COLO829 (cell line): Measurements from ENCODE around the gene OR2T3.
"Not testable (repeated sequence)": the region's sequence is repeated elsewhere in the genome, so short reads cannot be mapped to it uniquely, and the experiment has no call there.

Source experiments
- DNase-seq: peaks from one replicate; pipeline ENCODE4 v3.0.0; 2012; ENCODE audit warnings: low spot score

OR2T3 gene, protein sequence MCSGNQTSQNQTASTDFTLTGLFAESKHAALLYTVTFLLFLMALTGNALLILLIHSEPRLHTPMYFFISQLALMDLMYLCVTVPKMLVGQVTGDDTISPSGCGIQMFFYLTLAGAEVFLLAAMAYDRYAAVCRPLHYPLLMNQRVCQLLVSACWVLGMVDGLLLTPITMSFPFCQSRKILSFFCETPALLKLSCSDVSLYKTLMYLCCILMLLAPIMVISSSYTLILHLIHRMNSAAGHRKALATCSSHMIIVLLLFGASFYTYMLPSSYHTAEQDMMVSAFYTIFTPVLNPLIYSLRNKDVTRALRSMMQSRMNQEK

DNA sequence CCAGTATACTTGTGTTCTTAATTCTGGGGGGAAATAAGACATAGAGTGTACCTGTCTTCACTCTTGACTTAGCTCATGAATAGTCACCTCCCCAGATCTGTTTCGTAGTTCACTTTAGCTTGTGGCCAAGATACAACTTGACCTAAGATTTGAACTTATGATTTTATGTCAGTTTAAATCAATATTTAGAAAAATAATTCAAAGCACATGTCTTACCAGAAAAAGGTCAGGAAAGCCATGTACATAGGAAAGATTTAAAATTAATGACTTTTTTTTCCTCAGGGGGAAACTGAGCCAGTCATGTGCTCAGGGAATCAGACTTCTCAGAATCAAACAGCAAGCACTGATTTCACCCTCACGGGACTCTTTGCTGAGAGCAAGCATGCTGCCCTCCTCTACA, at the start of gene OR2T3:
Gene OR2T3 (plus strand): TSS at position 301 of the 400 bp plus-strand sequence. CDS start 0 bp downstream, at position 301.
- not testable (repeated sequence) for DNase-seq

DNA sequence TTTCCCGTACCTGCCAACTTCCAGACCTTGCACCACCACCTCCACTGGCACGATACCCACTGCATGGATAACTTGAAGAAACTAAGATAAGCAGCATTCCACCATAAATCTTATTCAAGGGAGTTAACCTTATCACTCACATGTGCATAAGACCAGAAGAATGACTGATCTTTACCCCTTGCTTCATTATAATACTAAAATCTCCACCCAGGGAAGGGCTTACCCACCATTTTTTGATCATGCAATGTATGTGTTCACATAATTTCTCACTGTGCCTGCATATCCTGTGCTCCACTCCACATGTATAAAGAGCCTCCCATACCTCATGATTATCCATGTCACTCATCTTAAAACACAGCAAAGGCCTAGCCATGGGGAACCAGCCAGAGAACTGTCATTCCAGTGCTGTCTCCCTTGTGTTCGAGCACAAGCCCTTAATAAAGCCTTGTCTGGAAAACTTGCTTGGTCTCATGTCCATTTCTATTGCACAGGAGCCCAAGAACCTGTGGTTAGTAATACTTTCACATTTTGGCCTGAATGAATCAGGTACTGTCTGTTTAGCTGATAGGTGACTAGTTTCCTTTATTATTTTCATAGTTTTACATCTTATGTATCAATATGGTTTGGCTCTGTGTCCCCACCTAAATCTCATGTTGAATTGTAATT, 45.5 kb upstream of the OR2T3 start:
- DNase-seq = not testable (repeated sequence)

DNA sequence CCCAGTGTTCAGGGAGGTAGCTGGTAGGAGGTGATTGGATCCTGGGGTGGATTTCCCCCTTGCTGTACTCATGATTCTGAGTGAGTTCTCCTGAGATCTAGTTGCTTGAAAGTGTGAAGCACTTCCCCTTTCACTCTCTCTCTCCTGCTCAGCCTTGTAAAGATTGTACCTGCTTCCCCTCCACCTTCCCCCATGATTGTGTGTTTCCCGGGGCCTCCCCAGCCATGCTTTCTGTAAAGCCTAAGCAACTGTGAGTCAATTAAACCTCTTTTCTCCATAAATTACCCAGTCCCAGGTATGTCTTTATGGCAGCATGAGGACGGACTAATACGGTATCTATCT, 45.0 kb upstream of the OR2T3 start:
- not testable (repeated sequence) for DNase-seq

DNA sequence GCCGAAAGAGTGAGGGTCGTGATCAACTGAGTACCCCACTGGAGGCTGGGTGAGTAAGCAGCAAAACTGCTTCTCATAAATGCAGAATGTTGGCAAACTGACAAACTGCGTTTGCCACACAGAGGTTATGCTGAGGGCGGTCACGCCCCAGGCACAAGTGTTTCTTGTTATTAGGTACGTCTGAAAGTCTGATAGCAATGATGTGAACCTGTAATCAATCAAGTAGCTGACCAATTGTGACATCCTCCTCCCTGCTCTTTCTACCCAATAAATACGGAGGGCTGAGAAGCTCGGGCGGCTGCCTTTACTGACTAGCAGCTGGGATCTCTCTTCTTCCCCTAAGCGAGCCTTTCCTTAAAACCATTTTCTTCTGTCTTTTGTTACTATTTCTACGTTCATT, 41.5 kb upstream of the OR2T3 start:
- not testable (repeated sequence) for DNase-seq

DNA sequence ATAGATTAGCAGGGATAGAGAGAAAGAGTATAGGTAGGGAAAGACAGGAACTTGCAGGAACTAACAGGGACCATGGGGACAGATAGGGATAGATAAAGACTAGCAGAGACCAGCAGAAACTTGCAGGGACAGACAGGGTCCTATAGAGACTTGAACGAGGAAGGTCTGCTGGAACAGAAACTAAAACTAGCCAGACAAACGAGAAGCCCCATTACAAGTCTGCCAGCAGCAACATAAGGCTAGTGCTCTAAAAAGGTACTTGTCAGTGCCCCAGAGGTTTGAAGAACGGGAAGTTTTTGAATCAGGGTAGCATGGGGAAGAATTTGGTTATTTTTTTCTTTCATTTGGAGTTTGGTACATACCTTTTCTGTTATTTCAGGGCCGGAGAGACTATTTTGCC, 41.0 kb upstream of the OR2T3 start:
- DNase-seq = not testable (repeated sequence)

DNA sequence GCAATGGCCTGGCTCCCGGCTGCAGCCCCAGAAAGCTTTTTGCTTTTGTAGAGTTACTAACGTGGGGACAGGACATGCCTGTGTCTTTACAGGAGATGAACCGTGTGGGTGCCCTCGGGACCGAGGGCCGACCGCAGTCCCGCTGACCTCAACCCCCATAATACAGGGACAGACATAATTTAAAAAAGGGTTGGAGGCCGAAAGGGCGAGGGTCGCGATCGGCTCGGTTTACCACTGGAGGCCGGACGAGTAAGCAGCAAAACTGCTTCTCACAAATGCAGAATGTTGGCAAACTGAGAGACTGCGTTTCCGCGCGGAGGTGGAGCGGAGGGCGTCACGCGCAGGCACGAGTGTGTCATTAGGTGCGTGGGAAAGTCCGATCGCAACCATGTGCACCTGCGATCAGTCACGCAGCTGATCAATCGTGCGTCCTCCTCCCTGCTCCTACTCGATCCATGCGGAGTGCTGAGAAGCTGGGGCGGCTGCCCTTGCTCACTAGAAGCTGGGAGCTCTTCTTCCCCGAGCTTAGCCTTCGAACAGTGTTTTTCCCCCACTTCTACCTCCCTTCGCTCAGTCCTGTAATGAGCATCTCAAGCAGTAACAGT, 39.2 kb upstream of the OR2T3 start:
- DNase-seq = not testable (repeated sequence)

DNA sequence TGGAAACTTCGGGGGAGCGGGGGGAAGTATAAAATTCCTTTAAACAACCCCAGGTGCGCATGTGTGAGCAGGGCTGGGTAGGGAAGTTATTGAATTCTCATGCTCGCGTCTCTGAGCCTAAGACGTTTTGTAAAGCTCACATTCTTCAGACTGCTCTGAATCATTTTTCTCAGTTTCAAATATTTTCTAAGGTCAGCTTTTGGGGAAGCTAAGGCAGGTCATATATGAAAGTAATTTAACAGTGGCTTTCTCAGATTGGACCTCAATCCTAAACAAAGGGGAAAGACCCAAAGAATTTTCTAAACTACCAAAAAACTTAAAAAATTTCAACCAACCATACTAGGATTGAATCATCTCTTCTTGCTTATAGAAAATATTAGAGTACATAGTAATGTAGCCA, 38.2 kb upstream of the OR2T3 start:
- not testable (repeated sequence) for DNase-seq

DNA sequence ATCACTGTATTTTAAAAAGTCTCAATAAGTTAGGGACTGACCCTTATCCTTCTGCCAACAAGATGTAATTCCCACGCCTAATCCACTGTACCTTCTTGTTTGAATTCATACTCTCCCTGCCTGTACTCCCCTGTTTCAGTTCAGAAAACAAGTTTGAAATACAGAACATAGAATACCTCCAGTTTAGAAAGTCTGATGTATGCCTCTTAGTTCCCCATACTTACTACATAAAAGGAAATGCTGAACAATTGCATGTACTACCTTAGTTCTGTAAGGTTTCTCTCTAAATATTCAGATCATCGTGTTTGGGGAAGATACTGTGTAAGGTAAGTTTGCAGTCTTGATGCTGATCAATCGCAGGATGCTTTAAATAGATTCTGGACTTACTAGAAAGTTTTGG, 36.8 kb upstream of the OR2T3 start:
- DNase-seq = not testable (repeated sequence)

DNA sequence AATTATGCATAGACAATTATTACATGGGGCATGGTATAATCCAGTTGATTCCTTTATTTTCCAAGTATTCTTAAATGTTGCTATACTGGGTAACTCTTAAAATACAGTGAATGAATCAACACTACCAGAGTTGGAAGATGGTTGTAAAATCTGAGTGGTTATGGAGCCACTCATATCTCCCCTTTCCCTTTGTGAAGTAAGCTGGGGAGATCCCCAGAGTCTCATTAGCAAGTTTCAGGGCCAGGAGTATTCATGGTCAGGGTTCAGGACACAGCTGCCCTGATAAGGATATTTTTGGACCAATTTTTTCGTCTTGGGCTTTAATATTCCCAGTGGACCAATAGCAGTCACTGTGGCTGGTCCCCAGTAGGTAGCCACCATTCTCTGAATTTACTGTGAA, 34.5 kb upstream of the OR2T3 start:
- not testable (repeated sequence) for DNase-seq

DNA sequence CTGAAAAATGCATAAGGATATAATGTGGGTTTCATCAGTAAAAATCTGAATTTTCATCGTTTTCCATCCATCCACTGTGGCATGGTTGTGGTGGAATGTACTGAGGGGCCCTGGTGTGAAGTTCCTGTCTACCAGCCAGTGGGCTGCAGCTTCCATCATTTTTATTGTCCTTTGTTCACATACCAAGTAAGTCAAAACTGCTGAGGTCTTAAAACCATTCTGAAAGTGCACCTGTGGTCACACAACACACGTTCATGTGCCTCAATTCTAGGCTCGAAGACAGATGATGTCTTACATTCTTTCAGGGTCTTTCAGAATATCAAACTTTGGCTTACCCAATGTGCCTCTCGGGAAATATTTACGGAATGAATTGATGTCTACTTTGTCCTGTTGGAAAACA, 33.9 kb upstream of the OR2T3 start:
- DNase-seq = not testable (repeated sequence)

DNA sequence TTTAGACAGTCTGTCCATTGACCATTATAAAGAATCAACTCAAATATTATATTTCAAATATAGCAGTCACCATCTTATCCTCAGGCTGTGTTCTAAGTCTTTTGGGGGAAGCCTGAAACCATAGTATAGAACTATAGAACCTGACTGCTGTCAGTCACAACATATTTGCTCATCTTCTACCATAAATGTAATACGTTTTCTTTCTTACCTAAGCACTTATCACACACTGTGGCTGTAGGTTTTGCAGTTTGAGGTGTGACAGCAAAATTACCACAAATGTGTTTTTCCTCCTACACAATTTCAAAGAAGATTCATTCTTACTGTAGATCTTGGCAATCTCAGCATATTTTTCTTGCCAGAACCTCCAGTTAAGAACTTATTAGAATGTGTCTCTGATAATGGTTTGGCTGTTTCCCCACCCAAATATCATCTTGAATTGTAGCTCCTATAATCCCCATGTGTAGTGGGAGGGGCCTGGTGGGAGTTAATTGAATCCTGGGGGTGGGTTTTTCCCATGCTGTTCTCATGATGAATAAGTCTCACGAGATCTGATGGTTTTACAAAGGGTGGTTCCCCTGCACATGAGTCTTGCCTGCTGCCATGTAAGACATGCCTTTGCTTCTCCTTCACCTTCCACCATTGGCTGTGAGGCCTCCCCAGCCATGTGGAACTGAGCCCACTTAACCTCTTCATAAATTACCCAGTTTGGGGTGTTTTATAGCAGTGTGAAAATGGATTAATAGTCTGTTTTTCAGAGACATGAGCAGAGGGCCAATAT, 30.5 kb upstream of the OR2T3 start:
- DNase-seq = not testable (repeated sequence)

DNA sequence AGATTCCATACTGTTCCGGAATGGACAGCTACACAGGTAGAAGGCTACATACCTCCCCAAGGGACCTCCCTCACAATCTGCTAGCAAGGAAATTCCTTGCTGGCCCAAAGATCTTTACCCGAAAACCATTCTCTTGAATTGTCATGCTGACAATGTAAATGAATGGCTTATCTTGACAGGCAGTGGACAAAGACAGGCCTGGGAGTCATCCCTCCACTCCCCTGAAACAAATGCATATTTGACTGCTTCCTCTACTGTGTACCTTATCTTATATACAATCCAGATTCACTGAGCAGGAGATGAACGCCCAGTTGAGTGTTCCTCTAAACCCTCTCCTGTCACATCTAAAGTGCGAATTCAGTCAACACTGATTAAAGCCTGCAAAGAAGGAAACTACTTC, 28.5 kb upstream of the OR2T3 start:
- not testable (repeated sequence) for DNase-seq

DNA sequence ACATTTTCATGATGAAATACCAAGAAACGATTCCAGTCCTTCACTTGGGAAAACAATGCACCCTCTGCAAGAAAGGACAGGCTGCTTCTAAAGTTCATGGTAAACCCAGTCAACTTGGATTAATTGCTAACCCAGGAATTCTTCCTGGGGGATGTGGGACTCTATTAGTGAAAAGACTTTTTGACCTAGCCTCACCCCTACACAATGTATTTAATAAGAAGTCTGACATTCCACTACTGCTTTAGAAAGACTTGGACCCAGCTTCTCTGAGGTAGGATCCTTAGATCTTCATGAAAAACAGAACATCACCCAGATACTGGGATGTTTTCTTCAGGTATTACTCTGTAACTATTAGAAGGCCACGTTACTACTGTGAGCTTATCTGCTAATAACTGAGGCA, 27.8 kb upstream of the OR2T3 start, which contains the start of gene OR2T2:
Gene OR2T2 (plus strand): TSS at position 239 of the 400 bp plus-strand sequence. CDS start 7,161 bp downstream, outside the sequence.
- not testable (repeated sequence) for DNase-seq

DNA sequence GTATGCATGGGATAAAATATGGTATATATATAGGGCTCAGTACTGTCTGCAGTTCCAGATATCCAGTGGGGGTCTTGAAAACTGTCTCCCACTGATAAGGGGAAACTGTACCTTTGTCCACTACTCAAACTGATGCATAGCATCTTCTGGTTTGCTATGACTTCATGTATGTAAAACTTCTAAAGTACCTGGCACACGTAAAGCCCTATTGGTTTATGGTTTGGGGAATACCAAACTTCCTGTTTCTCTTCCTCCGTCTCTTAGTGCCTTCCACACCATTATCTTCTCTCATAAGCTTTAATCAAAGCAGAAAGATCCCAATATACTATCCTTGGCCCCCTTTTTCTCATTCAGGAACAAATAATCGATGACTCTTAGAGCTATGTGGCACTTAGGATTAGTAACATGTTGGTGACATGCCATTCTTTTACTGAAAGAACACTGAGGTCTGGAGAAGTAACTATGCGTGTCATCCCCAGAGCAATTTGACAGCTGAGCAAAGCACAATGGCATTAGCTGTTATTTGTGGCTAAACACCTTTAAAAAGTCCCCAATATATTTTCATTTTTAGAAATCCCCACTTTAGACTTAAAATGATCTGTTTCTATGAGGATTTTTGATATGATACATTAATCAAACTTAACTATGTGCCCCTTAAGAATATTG, 24.6 kb upstream of the OR2T3 start:
- DNase-seq = not testable (repeated sequence)

DNA sequence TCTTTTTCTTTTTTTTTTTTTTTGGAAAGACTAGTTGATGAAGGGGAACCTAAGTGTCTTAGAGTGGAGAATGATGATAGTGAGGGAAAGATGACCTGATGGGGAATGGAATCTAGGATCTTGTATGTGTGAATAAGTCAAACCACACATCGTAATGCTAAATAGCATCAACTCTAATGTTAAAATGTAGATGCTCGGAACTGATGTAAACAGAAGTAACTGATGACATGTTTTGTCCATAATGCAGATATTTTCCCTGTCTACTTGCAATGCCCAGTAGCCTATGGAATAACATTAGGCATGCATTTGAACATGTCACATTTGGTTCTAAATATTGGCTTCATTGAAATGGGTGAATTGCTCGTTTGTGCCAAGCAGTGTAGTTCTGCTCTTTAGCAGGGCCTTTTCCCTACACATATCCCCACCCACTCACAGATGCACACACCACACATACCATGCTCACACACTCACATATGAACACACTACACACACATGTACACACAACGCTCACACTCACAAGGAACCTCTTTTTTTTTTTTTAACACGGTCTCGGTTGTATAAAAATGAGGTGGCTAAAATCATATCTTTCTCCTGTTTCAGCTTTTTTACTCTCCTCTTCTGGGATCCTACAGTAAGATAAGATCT, 23.2 kb upstream of the OR2T3 start:
- DNase-seq = not testable (repeated sequence)

DNA sequence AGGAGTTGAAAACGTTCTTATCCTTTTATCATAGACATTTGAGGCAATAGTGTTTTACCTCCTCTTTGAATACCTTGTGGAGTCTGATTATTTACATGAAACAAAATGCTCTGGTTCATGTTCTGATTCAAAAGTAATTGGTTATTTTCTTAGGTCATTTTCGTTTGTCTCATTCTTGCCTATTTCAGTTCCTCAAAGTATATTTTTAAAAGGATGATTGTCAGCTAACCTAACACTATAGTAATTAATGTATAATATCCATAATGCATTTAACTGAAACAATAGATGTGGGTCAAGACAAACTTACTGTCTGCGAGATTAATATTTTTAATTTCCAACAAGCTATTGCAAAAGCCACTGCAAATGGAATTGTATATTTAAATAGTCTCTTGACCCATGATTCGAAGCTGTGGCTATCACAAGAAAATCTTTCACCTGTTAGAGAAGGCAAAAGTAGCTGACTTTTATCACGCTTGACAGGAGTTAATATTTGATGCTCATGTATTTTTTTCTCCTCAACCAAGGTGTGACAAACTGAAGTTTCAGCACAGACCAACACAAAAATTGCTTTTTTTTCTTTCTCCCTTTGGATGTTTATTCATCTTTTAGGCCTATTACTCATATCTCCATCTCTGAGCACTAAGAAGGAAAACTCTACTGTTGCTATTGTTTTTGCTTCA, 22.5 kb upstream of the OR2T3 start:
- not testable (repeated sequence) for DNase-seq

DNA sequence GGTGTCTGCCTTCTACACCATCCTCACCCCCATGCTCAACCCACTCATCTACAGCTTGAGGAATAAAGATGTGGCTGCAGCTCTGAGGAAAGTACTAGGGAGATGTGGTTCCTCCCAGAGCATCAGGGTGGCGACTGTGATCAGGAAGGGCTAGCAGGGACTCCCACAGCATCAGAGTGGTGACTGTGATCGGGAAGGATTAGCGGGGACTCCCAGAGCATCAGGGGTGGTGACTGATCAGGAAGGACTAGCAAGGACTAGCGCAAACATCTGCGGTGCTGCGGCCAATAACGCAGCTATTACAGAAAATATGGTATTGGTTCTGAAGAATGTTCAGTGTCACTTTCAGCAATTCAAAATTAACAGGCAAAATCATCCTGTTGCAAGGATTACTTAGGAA, 19.5 kb upstream of the OR2T3 start:
- DNase-seq = not testable (repeated sequence)

DNA sequence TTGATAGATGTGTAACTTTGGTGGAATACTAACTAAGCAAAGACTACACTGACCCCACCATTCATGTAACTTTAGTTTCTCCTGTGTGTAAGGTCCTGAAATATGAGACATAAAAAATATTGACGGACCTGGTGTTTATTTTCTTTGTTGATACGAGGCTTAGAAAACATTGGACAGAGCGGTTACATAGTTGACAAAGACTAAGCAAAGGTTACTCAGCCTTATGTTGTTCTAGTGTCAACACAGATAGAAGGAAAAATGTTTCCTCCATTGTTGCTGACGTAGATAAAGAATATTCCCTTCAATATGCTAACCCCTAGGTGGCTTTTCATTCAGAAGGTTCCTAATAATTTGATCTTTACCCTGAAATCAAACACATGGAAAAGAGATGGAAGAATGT, 18.1 kb upstream of the OR2T3 start:
- DNase-seq = not testable (repeated sequence)

DNA sequence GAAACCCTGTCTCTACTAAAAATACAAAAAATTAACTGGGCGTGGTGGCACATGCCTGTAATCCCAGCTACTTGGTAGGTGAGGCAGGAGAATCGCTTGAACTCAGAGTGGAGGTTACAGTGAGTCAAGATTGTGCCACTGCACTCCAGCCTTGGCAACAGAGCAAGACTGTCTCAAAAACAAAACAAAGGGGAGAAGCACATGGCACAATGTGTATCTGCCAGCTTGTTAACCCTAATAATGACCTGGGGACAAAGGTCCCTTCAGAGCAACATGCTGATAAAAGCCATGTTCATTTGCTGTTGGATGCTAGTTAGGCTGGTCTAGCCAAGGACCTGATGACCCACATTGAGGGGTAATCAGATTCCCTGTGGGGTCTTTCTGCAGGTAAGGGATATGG, 16.5 kb upstream of the OR2T3 start:
- DNase-seq = not testable (repeated sequence)

DNA sequence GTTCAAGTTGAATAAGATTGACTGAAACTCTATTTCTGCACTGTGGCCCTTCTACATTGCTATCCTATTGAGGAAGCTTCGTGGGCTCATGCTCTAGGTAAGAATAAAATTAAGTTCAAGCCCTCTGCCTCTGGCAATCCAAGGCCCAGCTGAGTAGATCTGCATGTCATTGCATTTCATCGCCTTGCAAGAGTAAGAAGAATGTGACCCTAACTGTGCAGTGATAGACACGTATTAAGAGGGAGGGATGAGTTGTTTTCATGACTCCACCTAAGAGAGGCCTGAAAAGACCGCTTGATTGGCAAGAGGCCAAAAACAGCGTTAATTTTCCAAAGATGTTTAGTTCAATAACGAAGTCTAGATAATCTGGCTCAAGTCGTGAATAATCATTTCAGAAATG, 14.0 kb upstream of the OR2T3 start:
- not testable (repeated sequence) for DNase-seq

DNA sequence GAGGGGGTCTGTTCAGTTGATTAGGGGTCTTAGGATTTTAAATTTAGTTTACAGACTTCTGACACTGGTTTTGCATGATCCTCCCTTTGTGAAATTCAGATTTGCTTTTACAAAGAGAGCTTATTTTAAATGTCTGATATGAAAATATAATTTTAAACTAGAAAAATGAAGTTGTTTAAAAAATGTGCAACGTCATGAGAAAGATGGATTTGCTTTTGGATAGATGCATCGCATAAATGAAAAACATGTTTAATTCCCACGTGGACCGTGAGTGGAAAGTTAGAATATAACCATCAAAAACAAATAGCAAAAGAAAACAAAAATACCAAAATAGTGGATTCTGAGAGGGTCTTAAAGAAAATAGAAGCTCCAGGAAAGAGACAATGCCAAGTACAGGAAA, 2.0 kb upstream of the OR2T3 start:
- no peak for DNase-seq
